GM21619 (cell line): ENCODE measurements around the gene POMT1.
"Not testable (repeated sequence)": the region's sequence is repeated elsewhere in the genome, so short reads cannot be mapped to it uniquely, and the experiment has no call there.

Experiments
- ATAC-seq: cut with Tn5 transposase; IDR thresholded peaks from one replicate; pipeline ENCODE4 v1.9.1; 2021; ENCODE audit not compliant: unreplicated experiment

Gene POMT1

DNA sequence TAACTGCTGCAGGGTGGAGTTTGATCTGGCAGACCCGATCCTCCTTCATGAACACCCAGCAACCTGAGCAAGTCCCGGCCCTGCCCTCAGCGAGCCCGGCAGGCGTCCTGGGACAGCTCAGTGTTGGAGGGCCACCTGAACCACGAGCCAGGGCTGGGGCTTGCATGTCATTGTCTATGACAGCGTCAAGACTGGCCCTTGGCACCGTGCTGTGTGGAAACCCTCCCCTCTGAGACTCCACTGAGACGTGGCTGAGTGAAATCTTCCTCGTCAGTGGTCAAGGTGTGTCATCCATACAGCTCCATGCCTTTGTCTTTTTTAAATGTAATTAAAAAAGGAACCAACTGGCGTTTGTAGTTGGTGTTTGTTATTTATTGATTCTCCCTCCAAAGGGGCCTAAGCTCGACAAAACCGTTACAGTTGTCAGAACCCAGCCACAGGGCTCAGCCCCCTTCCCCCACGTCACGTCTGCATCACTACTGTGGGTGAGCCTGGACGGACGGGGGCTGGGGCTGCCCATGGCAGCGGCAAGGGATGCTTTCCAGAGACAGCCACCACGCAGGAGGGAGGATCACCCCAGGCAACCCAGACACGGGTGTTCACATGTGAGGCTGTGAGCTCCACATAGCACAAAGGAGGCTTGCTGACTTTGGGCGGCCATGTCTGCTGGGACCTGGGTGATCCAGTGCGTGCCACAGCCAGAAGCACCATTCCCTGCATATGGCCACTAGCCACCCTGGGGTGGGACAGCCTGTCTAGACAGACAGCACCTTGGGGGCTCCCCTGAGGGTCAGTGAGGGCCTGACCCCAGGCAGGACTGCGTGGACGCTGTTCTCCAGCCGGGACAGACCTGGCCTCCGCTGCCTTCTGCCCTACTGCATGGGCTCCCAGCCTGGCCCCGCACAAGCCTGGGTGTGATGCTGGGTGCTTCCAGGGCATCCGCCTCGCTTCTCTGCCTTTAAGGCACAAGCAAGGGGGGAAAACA lies 21.0 kb downstream of the POMT1 start:
- no peak for ATAC-seq

DNA sequence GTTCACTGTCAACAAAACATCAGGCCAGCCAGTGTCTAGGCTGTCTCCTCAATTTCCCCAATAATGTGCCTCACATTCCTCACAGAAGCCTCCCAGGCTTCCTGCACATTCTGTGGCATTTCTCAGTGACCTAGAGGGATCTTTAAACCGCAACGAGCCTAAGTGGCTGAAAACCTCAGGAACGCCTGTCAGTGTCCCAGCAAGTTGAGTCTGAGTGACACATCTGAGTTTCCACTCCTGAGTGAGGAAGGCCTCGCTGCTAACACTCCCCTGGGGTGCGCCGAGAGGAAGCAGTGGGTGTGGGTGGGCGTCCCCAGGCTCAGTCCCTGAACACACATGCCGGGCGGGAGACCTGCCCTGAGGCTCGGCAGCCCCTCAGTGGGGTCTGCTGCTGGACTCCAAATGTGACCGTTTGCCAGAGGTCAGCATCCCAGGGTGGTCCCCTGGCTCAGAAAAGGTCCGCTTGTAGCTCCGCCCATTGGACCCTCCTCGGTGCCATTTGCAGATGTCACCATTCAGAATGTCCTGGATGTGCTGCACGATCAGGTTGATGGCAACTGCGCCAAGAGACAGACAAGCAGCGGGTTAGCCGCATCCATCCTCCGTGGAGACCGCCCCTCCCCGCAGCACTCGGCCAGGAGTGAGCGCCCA lies 22.1 kb downstream of the POMT1 start:
- no peak for ATAC-seq

DNA sequence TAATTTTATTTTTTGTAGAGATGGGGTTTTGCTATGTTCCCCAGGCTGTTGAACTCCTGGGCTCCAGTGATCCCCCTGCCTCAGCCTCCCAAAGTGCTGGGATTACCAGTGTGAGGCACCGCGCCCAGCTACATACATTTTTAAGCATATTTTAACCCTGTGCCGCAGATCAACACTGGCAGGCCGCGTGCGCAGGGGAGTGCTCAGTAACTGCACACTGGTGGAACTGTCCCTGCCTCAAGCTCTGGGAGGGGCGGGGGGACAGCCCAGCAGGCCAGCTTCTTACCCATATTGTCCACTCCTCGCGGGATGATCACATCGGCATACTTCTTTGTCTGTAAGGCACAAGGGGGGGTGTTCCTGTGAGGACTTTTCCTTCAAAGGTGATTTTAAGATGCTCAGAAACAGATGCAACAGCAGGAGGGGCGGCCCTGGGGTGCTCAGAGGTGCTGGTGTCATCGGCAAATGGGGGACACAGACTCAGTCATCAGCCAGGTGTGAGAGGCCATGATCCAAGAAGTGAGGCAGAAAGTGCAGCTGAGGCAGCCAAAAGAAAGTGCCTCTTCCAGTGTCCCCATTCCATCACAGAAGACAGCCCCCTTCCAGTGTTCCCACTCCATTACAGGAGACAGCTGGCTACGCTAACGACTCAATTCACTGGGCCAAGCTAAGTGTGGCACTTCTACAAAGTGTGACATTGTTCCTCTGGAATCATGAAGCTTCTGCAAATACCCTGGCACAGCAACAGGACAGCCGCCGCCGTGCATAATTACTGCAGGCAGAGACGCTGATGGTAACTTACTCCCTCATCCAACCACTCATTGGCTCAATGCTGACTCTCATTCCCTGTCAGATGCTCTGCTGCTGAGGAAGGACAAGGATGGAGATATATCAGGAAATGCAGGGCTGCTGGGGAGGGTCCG lies 23.2 kb downstream of the POMT1 start:
- no peak for ATAC-seq

DNA sequence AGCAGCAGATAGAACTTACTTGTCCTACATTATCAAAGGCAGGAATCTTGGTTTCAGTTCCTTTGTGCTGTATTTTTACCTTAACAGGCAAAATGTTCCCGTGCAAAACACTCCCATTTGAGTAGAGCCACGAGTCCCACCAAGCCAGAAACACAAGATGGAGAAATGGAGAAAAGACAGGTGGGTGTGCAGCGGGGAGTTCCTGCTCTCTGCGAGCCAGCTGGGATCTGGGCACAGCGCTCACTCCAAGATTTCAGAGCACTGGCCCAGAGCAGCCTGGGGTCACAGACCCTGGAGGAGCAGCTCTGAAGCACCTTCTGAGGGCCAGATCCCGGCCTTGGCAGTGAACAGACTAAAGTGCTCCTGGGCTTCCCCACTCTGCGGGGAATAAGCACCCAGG lies 25.5 kb downstream of the POMT1 start:
- ATAC-seq, result no peak

DNA sequence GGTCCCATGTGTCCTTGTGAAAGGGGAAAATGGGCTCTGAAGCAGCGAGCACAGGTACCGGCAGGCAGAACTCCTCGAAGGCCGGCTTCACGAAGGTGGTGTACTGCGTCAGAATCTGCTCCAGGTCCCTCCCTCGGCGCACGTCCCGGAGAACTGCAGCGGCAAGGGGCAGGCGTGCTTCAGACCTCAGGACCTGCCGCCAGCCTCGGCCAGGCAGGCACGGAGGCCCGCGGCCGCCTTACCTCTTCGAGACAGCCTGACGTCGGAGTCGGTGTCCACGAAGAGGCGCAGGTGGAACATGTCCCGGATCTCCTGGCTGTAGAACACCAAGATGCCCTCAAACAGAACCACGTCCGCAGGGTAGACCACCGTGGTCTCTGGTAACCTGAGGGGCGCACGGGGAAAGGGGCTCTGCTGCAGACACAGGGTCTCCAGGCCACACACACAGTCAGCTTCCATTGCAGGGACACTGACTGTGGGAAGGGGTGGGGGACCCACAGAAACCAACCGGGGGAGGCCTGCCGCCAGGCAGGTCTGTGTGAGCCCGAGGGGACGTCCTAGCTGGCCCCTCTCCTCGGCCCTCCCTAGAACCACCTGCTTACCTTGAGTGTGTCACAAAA lies 26.3 kb downstream of the POMT1 start:
- ATAC-seq, result no peak

DNA sequence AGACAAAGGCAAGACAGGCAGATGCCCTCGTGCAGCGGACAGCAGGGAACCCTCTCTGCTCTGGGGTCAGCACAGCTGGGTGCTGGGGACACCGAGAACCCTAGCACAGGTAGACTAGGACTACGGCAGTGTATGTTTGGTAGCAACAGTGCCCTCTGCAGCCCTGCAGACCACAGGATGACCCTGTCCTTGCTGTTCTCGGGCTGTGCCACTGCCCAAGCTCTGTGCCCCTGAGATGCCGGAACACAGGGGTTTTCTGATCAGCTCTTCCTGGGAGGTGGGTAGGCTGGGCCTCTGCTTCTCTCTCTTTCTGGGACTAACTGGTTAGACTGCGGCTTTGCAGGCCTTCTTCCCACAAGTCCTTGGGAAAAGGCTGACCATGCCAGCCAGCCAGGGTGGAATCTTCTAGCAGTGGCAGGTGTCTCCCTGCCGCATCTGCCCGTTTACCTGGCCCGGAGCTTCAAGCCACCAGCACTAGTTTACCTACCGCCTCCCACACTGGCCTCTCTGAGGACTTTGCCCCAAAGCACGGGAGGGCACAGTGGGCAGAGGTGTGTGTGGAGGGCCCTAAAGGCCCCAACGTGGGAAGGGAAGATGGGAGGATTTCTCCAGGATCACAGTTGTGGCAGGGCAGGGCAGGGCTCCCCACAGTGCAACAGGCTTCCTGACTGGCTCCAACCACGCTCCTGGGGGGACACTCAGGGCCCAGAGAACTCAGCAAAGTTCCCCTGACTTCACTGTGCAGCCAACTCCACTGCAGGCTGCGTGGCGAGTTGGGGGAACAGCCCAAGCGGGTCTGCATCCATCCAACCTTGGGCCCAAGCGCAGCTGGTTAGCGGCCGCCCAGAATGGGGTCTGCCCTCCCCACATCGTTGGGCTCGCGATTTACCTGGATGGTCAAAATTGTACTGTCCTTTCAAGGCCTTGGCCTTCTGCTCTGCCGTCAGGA lies 27.2 kb downstream of the POMT1 start:
- no peak for ATAC-seq

DNA sequence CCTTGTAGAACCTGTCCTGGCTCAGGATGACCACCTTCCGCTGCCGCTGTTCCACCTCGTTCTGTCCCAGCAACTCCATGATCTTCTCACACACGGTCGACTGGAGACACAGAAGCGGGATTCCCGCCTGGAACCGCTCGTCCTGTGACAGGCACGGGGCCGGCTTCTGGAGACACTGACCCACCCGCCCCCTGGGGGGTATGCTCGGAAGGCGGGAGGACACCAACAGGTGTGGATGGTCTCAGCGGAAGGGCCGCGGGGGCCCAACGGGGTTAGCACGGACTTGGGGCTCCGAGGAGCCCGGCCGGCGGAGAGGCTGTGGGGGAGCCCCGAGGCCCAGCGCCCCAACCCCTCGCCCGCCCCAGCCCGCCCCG lies 27.8 kb downstream of the POMT1 start:
- ATAC-seq, result peak; percentile 23

DNA sequence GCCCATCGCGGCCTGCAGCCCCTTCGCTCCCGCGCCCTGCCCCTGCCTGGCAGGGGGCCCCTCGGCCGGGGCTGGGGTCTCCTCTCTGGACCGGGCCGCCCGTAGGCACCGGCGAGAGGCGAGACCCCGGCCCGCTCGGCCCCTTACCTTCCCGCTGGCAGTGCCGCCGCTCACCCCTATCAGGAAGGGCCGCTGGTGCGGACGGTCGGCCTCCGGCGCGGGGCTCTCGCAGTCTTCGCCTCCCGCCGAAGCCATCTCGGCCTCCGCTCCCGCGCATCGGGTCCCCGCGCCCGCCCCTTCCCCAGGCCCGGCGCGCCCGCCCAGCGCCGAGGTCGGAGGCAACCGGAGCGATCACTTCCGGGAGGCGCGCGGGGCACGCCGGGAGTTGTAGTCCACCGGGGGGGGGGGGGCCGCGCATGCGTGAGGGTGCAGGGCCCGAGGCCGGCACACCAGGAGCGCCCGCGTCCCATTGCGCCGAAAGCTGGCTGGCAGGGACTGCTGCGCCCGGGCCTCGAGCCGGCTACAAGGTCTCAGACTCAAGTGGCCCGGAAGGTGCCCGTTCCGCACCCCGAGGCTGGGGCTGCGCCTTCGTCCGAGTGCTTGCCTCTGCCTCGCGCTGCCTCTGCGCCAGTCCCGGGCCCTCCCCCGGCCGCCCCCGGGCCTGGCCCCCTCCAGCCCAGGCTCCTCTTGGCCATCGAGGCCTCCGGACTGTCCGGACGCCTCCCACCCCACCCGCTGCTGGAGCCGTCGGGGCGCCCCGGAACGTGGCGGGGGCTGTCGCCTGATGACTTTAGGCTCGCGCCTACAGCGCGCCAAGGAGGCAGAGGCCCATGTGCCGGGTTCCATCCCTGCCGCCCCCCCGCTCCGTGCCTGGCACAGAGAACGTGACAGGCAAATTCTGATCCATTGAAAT lies 28.5 kb downstream of the POMT1 start, which contains the start of gene UCK1:
Gene UCK1, minus strand, starts transcription at position 344 of the 913 bp plus-strand sequence. Its CDS starts 89 bp downstream, at position 255.
- ATAC-seq, result peak; percentile 86

DNA sequence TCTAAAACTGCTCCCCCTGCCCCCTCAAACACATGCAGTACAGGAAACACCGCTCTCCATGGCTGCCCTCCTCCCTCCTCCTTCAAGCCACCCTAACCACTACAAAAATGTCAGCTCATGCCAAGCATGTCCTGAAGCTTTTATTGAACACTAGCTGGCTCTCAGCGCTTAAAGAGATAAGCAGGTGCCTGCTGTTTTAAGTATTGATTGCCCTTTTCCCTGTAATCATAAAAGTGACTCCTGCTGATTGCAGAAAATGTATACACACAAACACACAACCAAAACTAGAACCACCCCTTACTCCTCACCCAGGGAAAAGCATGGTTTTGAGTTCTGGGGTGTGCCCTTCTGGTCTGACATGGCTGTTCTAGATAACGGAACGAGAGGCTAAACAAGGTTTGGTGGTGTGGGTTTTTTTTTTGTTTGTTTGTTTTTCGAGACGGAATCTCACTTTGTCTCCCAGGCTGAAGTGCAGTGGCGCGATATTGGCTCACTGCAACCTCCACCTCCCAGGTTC lies 32.1 kb downstream of the POMT1 start:
- ATAC-seq, result no peak

DNA sequence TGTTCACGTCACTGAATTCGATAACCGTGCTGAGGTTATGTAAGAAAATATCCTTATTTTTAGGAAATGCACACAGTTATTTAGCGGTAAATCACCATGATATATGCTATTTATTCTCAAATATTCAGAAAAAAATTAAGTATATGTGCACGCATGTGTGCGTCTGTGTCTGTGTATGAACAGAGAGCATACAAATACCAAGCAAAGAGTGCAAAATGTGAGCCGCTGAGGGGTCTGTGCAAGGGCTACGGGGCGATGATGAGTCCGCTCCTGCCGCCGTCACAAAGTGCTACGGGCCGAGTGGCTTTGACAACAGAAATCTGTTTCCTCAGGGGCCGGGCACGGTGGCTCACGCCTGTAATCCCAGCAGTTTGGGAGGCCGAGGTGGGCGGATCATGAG lies 35.2 kb downstream of the POMT1 start:
- no peak for ATAC-seq

DNA sequence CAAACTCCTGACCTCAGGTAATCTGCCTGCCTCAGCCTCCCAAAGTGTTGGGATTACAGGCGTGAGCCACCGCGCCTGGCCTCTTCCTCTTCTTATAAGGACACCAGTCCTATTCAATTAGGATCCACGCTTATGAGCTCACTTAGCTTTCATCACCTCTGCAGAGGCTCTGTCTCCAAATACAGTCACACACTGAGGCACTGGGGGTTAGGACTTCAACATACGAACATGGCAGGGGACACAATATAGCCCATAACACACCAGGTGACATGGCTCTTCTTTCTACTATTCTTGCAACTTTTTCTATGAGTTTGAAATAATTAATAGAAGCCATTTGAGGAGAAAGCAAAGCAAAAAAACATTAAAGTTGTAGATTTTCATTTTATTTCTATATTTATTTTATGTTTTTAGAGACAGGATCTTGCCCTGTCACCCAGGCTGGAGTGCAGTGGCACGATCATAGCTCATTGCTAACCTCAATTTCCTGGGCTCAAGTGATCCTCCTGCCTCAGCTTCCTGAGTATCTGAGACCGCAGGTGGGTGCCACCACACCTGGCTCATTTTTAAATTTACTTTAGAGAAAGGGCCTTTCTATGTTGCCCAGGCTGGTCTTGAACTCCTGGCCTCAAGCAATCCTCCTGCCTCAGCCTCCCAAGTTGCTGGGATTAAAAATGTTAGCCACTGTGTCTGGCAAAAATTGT lies 36.7 kb downstream of the POMT1 start:
- no peak for ATAC-seq

DNA sequence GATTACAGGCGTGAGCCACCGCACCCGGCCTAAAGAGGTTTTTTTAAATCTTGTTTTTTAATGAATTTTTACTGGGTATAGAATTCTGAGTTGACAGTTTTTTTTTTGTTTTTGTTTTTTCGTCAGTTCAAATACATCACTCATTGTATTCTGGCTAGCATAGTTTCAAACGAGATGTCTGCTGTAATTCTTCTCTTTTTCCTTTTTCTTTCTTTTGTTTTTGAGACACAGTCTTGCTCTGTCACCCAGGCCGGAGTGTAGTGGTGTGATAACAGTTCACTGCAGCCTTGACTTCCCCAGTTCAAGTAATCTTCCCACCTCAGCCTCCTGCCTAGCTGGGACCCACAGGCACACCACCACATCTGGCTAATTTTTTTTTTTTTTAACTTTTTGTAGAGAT lies 40.4 kb downstream of the POMT1 start:
- no peak for ATAC-seq

DNA sequence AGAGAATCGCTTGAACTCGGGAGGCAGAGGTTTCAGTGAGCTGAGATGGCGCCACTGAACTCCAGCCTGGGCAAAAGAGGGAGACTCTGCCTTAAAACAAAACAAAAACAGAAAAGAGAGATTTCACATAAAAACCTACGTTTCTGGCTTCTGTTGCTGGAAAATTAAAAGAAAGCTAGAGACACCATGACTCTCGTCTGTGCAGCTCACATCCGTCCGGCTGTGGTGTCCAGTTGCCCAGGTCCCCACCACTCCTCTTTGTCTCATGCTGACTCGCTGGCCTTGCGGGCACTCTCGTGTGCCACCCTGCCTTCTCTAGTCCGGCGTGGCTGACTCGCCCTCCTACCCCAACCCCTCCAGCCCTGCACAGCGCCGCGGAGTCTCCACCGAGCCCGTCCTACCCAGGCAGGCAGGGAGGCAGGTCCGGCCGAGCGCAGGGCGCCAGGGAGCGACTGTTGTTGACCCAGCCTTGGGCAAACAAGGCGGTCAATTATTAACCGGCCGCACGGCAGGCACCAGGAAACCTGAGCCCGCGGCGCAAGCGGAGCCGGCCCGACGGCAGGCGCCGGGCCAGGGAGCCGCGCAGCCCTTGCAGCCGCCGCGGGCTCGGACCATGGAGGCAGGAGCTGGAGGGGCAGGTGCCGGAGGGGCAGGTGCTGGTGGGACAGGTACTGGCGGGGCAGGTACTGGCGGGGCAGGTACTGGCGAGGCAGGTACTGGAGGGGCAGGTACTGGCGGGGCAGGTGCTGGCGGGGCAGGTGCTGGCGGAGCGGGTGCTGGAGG lies 42.5 kb downstream of the POMT1 start, which contains the start of gene PRRT1B:
Gene PRRT1B, plus strand, starts transcription at position 521 of the 783 bp plus-strand sequence. Its CDS starts 93 bp downstream, at position 614.
- no peak for ATAC-seq

DNA sequence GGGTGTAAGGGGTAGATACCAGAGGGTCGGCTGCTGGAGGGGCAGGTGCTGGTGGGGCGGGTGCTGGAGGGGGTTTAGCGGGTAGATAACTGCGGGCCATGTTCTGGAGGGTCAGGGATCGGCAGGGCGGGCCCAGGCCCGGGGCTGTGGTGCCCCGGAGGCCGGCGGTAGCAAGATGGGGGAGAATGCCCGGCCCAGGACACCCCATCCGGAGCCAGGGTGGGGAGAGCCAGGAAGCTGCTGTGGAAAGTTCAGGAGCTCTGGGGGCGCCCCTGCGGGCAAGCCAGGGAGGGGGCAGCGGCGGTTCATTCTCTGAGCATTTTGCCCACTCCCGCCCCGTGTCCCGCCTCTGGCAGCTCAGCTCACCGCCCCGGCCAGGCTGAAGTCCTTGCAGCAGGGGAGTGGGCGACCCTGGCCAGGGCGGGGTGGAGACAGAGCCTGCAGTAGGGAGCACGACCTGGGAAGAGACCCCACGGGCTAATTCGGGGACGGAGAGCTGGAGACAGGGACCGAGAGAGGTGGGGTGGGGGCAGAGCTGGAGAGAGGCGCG lies 43.1 kb downstream of the POMT1 start:
- ATAC-seq, result no peak

DNA sequence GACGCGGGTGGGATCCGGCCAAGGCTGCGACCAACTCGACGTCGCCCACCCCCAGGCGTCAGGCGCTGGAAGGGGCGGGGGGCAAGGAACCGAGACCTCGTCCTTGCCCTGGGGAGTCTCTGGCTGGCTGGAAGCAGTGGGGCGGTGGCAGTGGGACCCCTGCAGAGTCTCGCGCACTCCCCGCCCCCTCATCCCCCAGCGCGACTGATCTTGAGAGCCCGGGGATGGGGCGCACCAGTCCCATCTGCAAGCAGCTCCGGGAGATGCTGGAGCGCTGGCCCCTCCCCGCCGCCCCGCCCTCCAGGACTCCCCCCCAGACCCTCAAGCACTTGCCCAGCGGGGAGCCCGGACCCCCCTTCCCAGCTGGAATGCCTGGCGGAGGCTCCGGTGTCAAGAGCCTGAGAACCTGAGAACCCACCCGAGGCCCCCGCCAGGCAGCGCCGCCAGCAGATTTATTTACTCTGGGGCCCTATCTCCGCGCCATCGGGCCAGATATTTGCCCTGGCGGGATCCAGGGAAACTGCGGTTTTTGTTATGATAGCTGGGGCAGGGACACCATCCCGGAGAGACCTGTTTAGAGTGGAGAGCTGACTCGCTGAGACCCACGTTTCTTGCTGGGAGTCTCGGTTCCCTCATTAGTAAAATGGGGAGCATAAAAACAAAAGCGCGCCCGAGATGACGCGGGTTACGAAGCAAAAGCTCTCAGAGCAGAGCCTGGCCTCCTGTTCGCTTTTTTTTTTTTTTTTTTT lies 43.8 kb downstream of the POMT1 start:
- no peak for ATAC-seq

DNA sequence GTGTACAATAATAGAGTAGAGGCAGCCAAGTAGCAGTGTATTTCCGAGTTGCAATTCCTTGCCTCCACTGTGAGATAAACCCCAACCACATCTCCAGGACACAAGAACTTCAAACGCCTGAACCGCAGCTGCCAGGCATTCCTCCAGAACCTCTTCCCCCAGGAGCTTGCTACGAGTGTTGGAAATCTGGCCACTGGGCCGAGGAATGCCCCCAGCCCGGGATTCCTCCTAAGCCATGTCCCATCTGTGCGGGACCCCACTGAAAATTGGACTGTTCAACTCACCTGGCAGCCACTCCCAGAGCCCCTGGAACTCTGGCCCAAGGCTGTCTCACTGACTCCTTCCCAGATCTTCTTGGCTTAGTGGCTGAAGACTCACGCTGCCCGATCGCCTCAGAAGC lies 46.5 kb downstream of the POMT1 start:
- ATAC-seq, result not testable (repeated sequence)
